Osteoblast (primary cell): ENCODE measurements around the gene TAF10. TPM values are rescaled to one million over a fixed set of nuclear protein-coding genes. Genes with fewer than 3 reads are reported as not detected.

ENCODE experiments used
- DNase-seq: peaks from one replicate; pipeline ENCODE4 v3.0.0; 2011; ENCODE audit warnings: low spot score, mixed read lengths; ENCODE audit not compliant: insufficient read length; ENCODE audit errors: missing footprints
- H2AFZ ChIP-seq: 2 replicates; pipeline ENCODE4 v1.6.0; 2011; ENCODE audit warnings: mild to moderate bottlenecking, low read length
- H3K27ac ChIP-seq: 2 replicates; pipeline ENCODE4 v1.5.1; 2011; ENCODE audit warnings: mild to moderate bottlenecking, low read depth, low read length, moderate library complexity
- H3K27me3 ChIP-seq: 2 replicates; pipeline ENCODE4 v1.6.0; 2012; ENCODE audit warnings: mild to moderate bottlenecking, control low read depth, inconsistent platforms, low read length, moderate library complexity; ENCODE audit not compliant: insufficient read depth
- H3K36me3 ChIP-seq: 2 replicates; pipeline ENCODE4 v1.5.1; 2011; ENCODE audit warnings: mild to moderate bottlenecking, low read length, control low read depth, moderate library complexity; ENCODE audit not compliant: insufficient read depth
- H3K4me1 ChIP-seq: 2 replicates; pipeline ENCODE4 v1.5.1; 2011; ENCODE audit warnings: mild to moderate bottlenecking, low read length, control low read depth, moderate library complexity; ENCODE audit not compliant: insufficient read depth
- H3K4me2 ChIP-seq: 2 replicates; pipeline ENCODE4 v1.6.0; 2011; ENCODE audit warnings: mild to moderate bottlenecking, low read length; ENCODE audit not compliant: insufficient read depth
- H3K4me3 ChIP-seq: fragments of 200-600 bp; sonication (generic); 3 replicates; pipeline ENCODE4 v1.5.1; 2012; ENCODE audit warnings: mild to moderate bottlenecking, low read length, inconsistent platforms; ENCODE audit not compliant: insufficient read depth
- H3K79me2 ChIP-seq: 2 replicates; pipeline ENCODE4 v1.6.0; 2012; ENCODE audit warnings: mild to moderate bottlenecking, low read length, control low read depth, inconsistent platforms; ENCODE audit not compliant: insufficient read depth
- H3K9me3 ChIP-seq: 2 replicates; pipeline ENCODE4 v1.5.1; 2011; ENCODE audit warnings: low read depth, low read length, control low read depth
- H4K20me1 ChIP-seq: 2 replicates; pipeline ENCODE4 v1.6.0; 2012; ENCODE audit warnings: mild to moderate bottlenecking, low read length, control low read depth; ENCODE audit not compliant: insufficient read depth
- CTCF ChIP-seq: IDR thresholded peaks from 2 replicates; pipeline ENCODE4 v1.5.1; 2011; ENCODE audit warnings: mild to moderate bottlenecking, low read depth, low read length, moderate library complexity; ENCODE audit errors: extremely low read depth
- total RNA-seq: library from RNA; depleted of rRNA; stranded (reverse); fragments of >200 nt; gene quantifications from 2 replicates; pipeline ENCODE4 v1.2.3, GENCODE V29; 2012

TAF10 gene
- total RNA-seq, 1 donor, result 23.5 TPM

- TF ChIP-seq CTCF, result no peak
- H3K4me3 ChIP-seq, result no peak overlapping the region
- H3K36me3 ChIP-seq, result no peaks in the 10 kb centered on the region
- H3K27ac ChIP-seq, result no peak overlapping the region
- H3K4me1 ChIP-seq, result peaks cover 8% of the 10 kb centered on the region
- H3K27me3 ChIP-seq, result no peaks in the 10 kb centered on the region
- no peak overlapping the region for H2AFZ ChIP-seq
- H3K79me2 ChIP-seq, result no peaks in the 10 kb centered on the region
- H3K4me2 ChIP-seq, result no peak overlapping the region
- no peaks in the 10 kb centered on the region for H4K20me1 ChIP-seq
- DNase-seq, result no peak
- no peaks in the 10 kb centered on the region for H3K9me3 ChIP-seq
Observed at GRCh38 chr11:6578134-6578533, 33.9 kb downstream of the TAF10 start.

DNA sequence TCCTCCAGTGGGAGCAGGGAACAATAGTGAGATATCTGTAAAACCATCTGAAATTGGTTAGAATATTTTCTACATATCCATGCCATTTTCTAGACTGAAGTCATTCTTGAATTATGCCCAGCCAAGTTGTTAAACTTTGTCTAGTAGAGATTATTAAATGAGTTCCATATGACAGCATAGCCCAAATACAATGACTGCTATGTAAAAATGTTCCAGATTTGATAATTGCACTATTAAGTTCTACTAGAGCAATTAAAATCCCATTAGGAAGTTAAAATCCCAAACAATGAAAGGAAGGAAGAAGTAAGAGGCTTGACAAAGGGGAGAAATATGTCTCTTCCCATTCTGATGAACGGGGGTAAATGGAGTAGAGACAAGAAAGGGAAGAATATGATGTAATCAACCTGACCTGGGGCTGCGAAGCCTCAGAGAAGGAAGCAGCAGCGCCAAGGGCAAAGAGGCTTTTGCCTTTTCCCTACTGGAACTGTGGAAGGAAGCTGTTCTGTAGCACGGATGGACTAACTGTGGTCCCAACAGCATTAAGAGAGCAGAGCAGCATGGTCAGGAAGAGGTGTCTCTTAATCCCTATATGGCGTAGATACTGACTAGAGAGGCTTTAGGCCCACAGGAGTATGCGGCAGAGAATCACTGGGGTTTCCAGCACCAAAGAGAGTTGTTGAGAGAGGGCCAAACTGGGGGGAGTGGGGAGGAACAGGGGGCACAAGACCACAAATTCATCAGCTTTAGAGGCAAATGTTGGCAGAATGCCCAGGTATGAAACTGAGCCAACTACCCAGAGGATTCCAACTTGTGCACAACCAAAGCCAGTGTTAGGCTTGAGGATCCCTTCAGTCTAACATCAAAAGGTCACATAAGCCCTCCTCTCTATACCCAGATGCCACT, 35.3 kb downstream of the TAF10 start:
- H2AFZ ChIP-seq, result no peak overlapping the region
- H3K79me2 ChIP-seq, result no peaks in the 10 kb centered on the region
- peaks cover 4% of the 10 kb centered on the region for H4K20me1 ChIP-seq
- no peak overlapping the region for H3K4me3 ChIP-seq
- peak overlapping the region; percentile 33 for H3K4me2 ChIP-seq
- H3K27ac ChIP-seq, result no peak overlapping the region
- no peaks in the 10 kb centered on the region for H3K36me3 ChIP-seq
- TF ChIP-seq CTCF, result no peak
- H3K9me3 ChIP-seq, result no peaks in the 10 kb centered on the region
- H3K27me3 ChIP-seq, result no peaks in the 10 kb centered on the region
- peaks cover 17% of the 10 kb centered on the region for H3K4me1 ChIP-seq
- DNase-seq, result no peak

GRCh38 chr11:6574816-6575715, 37.0 kb downstream of the TAF10 start:
- Histone ChIP-seq H3K4me2 (no peak overlapping the region), H3K4me3 (no peak overlapping the region), H2AFZ (no peak overlapping the region), H3K79me2 (no peaks in the 10 kb centered on the region), H4K20me1 (peaks cover 12% of the 10 kb centered on the region), H3K4me1 (peaks cover 18% of the 10 kb centered on the region), H3K36me3 (no peaks in the 10 kb centered on the region), H3K27me3 (no peaks in the 10 kb centered on the region), H3K9me3 (no peaks in the 10 kb centered on the region), H3K27ac (no peak overlapping the region)
- no peak for DNase-seq
- TF ChIP-seq CTCF, result no peak

GRCh38 chr11:6572215-6572614, 39.8 kb downstream of the TAF10 start:
- H3K27me3 ChIP-seq, result no peaks in the 10 kb centered on the region
- H3K4me1 ChIP-seq, result peaks cover 23% of the 10 kb centered on the region
- H3K9me3 ChIP-seq, result no peaks in the 10 kb centered on the region
- H3K4me3 ChIP-seq, result no peak overlapping the region
- H3K79me2 ChIP-seq, result no peaks in the 10 kb centered on the region
- peak; percentile 95 for DNase-seq
- H2AFZ ChIP-seq, result no peak overlapping the region
- no peak overlapping the region for H3K27ac ChIP-seq
- peak overlapping the region; percentile 36 for H3K4me2 ChIP-seq
- no peaks in the 10 kb centered on the region for H3K36me3 ChIP-seq
- no peak for TF ChIP-seq CTCF
- peaks cover 12% of the 10 kb centered on the region for H4K20me1 ChIP-seq
